HL-60 (cell line): ENCODE results near the gene CPLANE1.

Source experiments
- DNase-seq, 2 experiments: peaks; one replicate each; pipeline ENCODE4 v3.0.0-alpha.2; 2010 to 2020; ENCODE audit warnings: low read depth in 1 of 2, low spot score in 1 of 2
- H3K27ac ChIP-seq: fragments of 250-450 bp; sonication (Bioruptor Pico); replicated peaks from 2 replicates; pipeline ENCODE4 v1.5.1; 2020; ENCODE audit warnings: mild to moderate bottlenecking, moderate library complexity
- H3K27me3 ChIP-seq: fragments of 250-450 bp; sonication (Bioruptor Pico); 2 replicates; pipeline ENCODE4 v1.5.1; 2021; ENCODE audit warnings: mild to moderate bottlenecking, moderate library complexity; ENCODE audit not compliant: insufficient read depth, poor library complexity, severe bottlenecking
- H3K4me3 ChIP-seq: replicated peaks from 2 replicates; pipeline ENCODE4 v1.5.1; 2011; ENCODE audit warnings: mild to moderate bottlenecking, control low read depth, low read length; ENCODE audit not compliant: insufficient read depth
- GABPA ChIP-seq: IDR thresholded peaks from 2 replicates; pipeline ENCODE4 v1.6.1; 2012; ENCODE audit warnings: low read depth
- POLR2AphosphoS5 ChIP-seq: IDR thresholded peaks from 2 replicates; pipeline ENCODE4 v1.6.1; 2012; ENCODE audit warnings: low read depth
- SPI1 ChIP-seq: IDR thresholded peaks from 2 replicates; pipeline ENCODE4 v1.6.1; 2012; ENCODE audit warnings: low read depth, mild to moderate bottlenecking, borderline replicate concordance
- TF ChIP-seq, protein P1 (sequence below): IDR thresholded peaks from one replicate; pipeline ENCODE4 v1.5.1; 2011; ENCODE audit warnings: low read length, control low read depth, inconsistent platforms; ENCODE audit not compliant: insufficient read depth
- TF ChIP-seq, protein P2 (sequence below): IDR thresholded peaks from 2 replicates; pipeline ENCODE4 v1.6.1; 2012; ENCODE audit warnings: low read depth; ENCODE audit not compliant: insufficient replicate concordance

The CPLANE1 gene

DNA sequence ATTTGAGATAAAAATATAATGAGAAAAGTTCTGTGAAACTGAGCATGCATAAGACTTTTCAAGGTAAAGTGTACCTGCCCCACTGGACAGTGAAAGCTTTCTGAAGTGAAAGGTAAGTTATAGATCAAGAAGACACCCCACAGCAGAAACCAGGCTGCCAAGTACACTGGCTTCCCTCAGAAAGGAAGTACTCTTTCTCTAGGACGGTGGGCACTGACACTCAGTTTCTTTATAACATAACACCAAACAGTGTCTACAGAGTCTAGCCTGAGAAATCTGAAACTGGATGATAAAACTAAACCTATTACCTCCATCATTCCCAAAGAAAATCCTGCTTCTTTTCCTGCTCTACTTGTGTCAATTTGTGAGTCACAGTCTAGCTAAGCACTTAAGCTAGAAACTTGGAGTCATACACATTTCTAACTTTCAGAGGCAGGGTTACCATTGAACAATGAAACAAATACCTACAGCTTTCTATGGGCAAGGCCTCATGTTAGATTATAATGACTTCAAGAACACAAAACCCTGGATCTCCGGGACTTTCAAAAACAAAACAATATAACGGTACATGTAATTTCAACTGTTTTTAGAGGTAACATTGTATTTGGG, 136.7 kb downstream of the CPLANE1 start:
- Histone ChIP-seq H3K27me3 (no peaks in the 10 kb centered on the region), H3K4me3 (no peak overlapping the region), H3K27ac (peak overlapping the region; percentile 87)
- DNase-seq: peak in 1 of 2 experiments; percentile 6
- TF ChIP-seq GABPA: no peak
- TF ChIP-seq, protein P1, sequence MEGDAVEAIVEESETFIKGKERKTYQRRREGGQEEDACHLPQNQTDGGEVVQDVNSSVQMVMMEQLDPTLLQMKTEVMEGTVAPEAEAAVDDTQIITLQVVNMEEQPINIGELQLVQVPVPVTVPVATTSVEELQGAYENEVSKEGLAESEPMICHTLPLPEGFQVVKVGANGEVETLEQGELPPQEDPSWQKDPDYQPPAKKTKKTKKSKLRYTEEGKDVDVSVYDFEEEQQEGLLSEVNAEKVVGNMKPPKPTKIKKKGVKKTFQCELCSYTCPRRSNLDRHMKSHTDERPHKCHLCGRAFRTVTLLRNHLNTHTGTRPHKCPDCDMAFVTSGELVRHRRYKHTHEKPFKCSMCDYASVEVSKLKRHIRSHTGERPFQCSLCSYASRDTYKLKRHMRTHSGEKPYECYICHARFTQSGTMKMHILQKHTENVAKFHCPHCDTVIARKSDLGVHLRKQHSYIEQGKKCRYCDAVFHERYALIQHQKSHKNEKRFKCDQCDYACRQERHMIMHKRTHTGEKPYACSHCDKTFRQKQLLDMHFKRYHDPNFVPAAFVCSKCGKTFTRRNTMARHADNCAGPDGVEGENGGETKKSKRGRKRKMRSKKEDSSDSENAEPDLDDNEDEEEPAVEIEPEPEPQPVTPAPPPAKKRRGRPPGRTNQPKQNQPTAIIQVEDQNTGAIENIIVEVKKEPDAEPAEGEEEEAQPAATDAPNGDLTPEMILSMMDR: no peak
- peak; percentile 42; the same call in 1 of the 2 replicates for TF ChIP-seq SPI1
- no peak for TF ChIP-seq POLR2AphosphoS5

DNA sequence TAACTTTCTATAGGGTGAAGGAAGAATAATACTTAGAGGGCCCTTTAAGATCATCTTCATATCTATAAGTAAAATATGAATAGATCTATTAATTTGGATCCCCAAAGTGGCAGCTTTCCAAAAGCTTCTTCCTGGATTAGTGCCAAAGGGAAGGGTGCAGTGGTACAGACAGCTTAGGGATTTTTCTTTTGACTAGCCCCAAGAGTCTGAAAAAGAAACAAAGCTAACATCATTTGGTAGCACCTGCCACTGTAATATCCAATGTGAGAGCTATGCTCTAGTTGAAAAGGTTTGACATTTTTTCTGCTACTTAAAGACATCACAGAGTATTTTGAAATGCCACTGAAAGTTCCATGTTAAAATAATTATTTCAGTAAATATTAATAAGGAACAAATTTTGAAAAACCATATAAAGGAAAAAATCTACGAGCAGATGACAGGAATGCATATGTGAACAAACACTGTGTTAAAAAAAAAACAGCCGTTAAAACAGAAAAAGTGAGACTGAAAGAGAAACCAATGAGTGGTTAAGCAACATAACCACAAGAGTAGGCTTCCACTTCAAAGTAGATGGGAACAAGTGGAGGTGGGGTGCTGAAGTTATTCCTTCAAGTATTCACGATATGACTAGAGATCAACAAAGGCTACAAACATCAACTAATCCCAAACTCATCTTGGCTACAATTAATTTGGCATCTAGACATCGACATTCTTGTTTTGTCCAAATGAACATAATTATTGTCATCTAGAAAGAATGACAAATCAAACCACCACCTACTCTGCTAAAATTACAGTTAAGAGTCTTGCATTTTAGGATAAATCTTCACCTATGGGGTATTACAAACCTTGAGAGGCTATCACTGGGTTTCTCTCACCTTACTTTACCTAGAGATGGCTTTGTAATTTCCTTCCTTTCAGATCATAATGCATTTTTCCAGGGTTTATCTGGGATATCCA, 137.5 kb downstream of the CPLANE1 start:
- TF ChIP-seq, protein P2, sequence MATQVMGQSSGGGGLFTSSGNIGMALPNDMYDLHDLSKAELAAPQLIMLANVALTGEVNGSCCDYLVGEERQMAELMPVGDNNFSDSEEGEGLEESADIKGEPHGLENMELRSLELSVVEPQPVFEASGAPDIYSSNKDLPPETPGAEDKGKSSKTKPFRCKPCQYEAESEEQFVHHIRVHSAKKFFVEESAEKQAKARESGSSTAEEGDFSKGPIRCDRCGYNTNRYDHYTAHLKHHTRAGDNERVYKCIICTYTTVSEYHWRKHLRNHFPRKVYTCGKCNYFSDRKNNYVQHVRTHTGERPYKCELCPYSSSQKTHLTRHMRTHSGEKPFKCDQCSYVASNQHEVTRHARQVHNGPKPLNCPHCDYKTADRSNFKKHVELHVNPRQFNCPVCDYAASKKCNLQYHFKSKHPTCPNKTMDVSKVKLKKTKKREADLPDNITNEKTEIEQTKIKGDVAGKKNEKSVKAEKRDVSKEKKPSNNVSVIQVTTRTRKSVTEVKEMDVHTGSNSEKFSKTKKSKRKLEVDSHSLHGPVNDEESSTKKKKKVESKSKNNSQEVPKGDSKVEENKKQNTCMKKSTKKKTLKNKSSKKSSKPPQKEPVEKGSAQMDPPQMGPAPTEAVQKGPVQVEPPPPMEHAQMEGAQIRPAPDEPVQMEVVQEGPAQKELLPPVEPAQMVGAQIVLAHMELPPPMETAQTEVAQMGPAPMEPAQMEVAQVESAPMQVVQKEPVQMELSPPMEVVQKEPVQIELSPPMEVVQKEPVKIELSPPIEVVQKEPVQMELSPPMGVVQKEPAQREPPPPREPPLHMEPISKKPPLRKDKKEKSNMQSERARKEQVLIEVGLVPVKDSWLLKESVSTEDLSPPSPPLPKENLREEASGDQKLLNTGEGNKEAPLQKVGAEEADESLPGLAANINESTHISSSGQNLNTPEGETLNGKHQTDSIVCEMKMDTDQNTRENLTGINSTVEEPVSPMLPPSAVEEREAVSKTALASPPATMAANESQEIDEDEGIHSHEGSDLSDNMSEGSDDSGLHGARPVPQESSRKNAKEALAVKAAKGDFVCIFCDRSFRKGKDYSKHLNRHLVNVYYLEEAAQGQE: peak; percentile 37
- no peak for TF ChIP-seq GABPA
- Histone ChIP-seq H3K4me3 (no peak overlapping the region), H3K27me3 (no peaks in the 10 kb centered on the region), H3K27ac (peak overlapping the region; percentile 87)
- DNase-seq: peak; percentile 32 to 54

DNA sequence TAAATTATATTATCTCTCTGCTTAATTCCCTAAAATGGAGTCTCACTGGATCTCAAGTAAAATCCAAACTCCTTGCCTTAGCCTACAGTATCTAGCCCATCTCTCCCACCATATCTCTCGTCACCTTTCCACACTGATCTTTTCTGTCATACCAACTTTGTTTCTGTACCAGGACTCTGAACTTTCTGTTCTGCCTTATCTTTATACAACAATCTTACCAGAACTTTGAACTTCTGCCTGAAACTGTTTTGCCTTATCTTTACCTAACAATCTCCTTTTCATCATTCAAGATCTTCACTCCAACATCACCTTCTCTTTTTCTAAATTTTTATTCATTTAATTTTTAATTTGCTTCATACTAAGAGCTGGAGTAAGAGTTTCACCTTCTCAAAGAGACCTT, 139.0 kb downstream of the CPLANE1 start:
- TF ChIP-seq SPI1: no peak
- TF ChIP-seq, protein P1: no peak
- no peak for TF ChIP-seq GABPA
- TF ChIP-seq, protein P2: no peak
- no peak overlapping the region for H3K4me3 ChIP-seq
- peak overlapping the region; percentile 21; the same call in 1 of the 2 replicates for H3K27ac ChIP-seq
- no peak for DNase-seq
- no peaks in the 10 kb centered on the region for H3K27me3 ChIP-seq

DNA sequence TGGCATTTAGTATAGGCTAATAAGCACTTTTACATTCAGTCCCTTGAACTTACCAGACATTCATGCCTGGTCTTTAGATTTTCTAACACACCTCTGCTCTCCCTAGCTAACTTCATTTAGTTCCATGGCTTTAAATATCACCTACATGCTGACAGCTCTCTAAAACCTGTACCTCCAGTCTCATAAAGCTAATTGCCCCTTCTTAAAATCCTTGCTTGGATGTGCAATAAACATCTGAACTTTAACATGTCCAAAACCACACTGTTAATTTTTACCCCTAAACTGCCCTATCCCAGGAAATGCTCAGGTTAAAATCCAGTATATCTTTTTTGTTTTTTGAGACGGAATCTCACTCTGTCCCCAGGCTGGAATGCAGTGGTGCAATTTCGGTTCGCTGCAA, 139.8 kb downstream of the CPLANE1 start:
- TF ChIP-seq, protein P1: no peak
- TF ChIP-seq POLR2AphosphoS5 (no peak), GABPA (no peak), SPI1 (no peak)
- TF ChIP-seq, protein P2: no peak
- no peak overlapping the region for H3K27ac ChIP-seq
- H3K27me3 ChIP-seq: no peaks in the 10 kb centered on the region
- no peak for DNase-seq
- no peak overlapping the region for H3K4me3 ChIP-seq
